Measurements from ENCODE around the gene SCTR. TPM values are rescaled to one million over a fixed set of nuclear protein-coding genes. Genes with fewer than 3 reads are reported as not detected.

Gene SCTR
- total RNA-seq, 2 experiments from 2014 or later: not detected

DNA sequence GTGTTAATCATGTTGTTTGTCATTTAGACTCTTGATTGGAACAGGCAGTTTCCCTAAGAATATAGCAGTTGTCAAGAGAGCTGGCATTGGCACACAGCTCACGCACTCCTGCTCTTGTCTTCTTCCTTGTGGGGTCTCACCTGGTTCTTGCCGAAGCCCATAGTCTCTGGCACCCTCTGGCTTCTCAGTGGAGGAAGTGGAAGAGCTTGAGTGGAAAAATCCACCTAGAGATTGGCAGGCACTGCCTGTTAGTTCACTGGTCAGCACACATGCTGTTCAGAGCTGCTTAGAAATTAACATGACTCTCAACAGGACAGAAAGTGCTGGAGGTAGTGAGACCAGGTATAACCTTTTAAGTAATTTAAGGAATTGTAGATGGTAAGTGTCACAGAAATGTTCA lies 28.3 kb downstream of the SCTR start:
- H3K4me3 Mint-ChIP-seq: no peak overlapping the region
- intact Hi-C loops (cut with micrococcal nuclease): no loop called here
- no peak for DNase-seq
- H3K36me3 Mint-ChIP-seq (ENCODE audit: low read depth): no peaks in the 10 kb centered on the region
- POLR2A ChIA-PET: no interaction called here
- no peak for ATAC-seq
- TF ChIP-seq, protein P1, sequence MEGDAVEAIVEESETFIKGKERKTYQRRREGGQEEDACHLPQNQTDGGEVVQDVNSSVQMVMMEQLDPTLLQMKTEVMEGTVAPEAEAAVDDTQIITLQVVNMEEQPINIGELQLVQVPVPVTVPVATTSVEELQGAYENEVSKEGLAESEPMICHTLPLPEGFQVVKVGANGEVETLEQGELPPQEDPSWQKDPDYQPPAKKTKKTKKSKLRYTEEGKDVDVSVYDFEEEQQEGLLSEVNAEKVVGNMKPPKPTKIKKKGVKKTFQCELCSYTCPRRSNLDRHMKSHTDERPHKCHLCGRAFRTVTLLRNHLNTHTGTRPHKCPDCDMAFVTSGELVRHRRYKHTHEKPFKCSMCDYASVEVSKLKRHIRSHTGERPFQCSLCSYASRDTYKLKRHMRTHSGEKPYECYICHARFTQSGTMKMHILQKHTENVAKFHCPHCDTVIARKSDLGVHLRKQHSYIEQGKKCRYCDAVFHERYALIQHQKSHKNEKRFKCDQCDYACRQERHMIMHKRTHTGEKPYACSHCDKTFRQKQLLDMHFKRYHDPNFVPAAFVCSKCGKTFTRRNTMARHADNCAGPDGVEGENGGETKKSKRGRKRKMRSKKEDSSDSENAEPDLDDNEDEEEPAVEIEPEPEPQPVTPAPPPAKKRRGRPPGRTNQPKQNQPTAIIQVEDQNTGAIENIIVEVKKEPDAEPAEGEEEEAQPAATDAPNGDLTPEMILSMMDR (IDR thresholded peaks at IDR 0.05): no peak
- peaks cover 6% of the 10 kb centered on the region for H3K27me3 Mint-ChIP-seq
- no peaks in the 10 kb centered on the region for H3K4me1 Mint-ChIP-seq (ENCODE audit: low read depth)
- no peak overlapping the region for H3K27ac Mint-ChIP-seq
- peaks cover 11% of the 10 kb centered on the region for H3K9me3 Mint-ChIP-seq
- CTCF ChIA-PET: interaction anchor here (2.3 kb wide), 1 partner anchor 20 kb away, joined by 6 read pairs; no protein-coding TSS in a partner anchor

DNA sequence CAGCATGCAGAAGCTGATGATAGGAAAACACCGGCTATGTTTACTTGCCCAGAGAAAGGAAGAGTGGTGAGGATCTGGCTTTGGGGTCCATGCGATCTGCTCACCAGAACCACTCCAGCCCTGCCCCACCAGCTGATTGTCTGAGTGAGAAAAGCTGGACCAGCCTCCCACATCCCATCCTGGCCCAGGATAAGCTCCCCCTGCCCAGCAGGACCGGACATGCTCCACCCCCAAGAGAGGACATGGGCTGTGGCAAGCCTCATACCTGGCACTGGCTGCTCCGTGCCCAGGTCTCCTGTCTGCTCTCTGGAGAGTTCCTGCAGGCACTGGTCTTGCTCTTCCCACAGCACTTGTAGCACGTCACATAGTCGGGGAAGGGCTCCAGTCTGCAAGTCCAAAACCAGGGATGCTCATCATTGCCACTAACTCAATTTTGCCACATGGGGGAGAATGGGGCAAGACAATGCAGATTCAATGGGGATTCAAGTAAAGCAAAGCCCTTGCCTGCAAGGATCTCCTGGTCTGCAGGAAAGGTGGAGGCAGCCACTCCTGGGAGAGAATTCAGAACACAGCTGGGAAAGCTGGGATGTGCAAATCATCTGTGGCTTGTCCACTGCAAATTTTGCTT lies 30.0 kb downstream of the SCTR start:
- DNase-seq (no peak), ATAC-seq (no peak)
- Mint-ChIP-seq H3K4me3 (no peak overlapping the region), H3K9me3 (peaks cover 2% of the 10 kb centered on the region), H3K4me1 (ENCODE audit: low read depth) (no peaks in the 10 kb centered on the region), H3K27ac (no peak overlapping the region), H3K36me3 (ENCODE audit: low read depth) (no peaks in the 10 kb centered on the region), H3K27me3 (peaks cover 4% of the 10 kb centered on the region)
- ChIA-PET CTCF (no interaction called here), POLR2A (interaction anchor here (0.5 kb wide), 1 partner anchor 1433 kb away, joined by 3 read pairs; no protein-coding TSS in a partner anchor)
- TF ChIP-seq, protein P1 (IDR thresholded peaks at IDR 0.05): no peak
- intact Hi-C loops (cut with micrococcal nuclease): no loop called here

DNA sequence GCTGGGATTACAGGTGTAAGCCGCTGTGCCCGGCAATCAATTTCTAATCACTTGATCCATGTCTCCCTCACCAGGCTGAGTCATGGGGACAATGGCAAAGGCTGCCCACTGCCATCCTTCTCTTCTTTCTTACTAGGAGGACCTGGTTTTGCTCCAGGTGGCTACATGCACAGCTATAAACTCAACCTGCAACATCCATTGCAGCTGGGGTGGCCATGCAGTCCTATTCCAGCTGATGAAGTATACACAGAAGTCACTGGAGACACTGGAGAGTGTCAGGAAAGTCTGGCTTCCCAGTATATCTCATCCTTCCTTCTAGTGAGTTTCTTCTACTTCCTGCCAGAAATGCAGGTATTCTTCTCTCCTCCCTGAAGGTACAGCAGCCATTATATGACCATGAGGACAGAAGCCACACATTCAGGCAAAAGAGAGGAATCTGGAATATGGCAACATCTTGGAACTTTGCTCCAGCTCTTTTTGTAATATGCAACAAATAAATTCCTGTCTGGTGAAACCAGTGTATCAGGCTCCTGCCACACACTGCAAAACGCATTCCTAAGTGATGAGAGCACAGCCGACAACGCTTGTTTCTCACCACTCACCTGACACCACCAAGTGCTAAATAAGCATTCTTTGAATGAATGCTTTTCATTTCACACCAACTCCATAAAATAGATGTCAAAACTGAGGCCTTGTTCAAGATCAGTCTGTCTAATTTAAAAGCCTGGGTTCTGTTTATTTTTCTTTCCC lies 32.3 kb downstream of the SCTR start:
- no peaks in the 10 kb centered on the region for H3K36me3 Mint-ChIP-seq (ENCODE audit: low read depth)
- CTCF ChIA-PET: no interaction called here

DNA sequence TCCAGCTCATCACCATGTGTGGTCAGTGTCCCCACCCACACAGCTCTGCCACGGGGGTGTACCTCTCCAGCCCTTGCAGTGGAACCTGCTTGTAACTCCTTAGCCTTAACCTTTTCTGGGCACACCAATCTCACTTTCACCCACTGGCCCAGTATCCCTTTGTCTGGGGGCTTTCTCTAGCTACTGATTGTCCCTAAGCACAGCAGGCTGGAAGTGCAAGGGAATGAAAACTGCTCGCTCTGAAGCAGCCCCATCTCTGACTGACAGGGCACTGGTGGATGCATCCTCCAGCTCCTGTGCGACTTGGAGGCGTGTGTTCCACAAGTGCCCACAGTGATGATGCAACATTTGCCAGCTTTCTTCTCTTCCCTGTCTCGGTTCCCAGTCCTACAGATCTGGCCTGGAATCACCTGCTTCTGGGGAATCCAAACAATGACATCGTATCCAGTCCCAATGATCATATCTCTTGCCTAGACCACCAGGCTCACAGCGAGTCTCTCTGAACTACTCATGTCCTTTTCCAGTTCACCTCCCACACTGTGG lies 33.6 kb downstream of the SCTR start:
- ATAC-seq (no peak), DNase-seq (no peak)
- POLR2A ChIA-PET: no interaction called here
- H3K4me1 Mint-ChIP-seq (ENCODE audit: low read depth): no peaks in the 10 kb centered on the region
- CTCF ChIA-PET: interaction anchor here (1.4 kb wide), 1 partner anchor 13 kb away, joined by 3 read pairs; no protein-coding TSS in a partner anchor
- H3K4me3 Mint-ChIP-seq: no peak overlapping the region
- H3K36me3 Mint-ChIP-seq (ENCODE audit: low read depth): no peaks in the 10 kb centered on the region
- H3K9me3 Mint-ChIP-seq: no peaks in the 10 kb centered on the region
- TF ChIP-seq, protein P1 (IDR thresholded peaks at IDR 0.05): no peak
- intact Hi-C loops (cut with micrococcal nuclease): no loop called here
- peaks cover 4% of the 10 kb centered on the region for H3K27me3 Mint-ChIP-seq
- no peak overlapping the region for H3K27ac Mint-ChIP-seq

More for the DNA sequence above, 32.3 kb downstream of the SCTR start:
- peaks cover 4% of the 10 kb centered on the region for H3K27me3 Mint-ChIP-seq
- no peak overlapping the region for H3K4me3 Mint-ChIP-seq
- TF ChIP-seq, protein P1 (IDR thresholded peaks at IDR 0.05): no peak
- POLR2A ChIA-PET: no interaction called here
- ATAC-seq (no peak), DNase-seq (no peak)
- no peaks in the 10 kb centered on the region for H3K9me3 Mint-ChIP-seq
- no peak overlapping the region for H3K27ac Mint-ChIP-seq
- intact Hi-C loops (cut with micrococcal nuclease): no loop called here
- no peaks in the 10 kb centered on the region for H3K4me1 Mint-ChIP-seq (ENCODE audit: low read depth)

DNA sequence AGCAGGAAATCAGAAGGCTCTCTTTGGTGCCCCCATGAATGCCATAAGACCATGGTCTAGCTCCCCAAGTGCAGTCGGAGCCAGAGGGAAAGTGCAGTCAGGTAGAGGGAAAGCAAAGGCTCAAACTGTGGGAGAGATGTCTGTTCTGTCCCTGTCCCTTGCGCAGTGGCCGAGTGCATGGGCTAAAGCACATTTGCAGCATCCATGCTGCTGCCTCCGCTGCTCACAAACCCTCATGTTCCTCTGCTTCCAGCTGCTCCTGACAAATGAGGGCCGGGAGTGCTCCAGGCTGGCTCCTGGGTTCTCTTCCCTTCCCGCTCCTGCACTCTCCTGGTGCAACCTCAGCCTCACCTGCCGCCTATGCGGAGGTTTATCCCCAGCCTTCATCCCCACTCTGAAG lies 34.2 kb downstream of the SCTR start:
- H3K36me3 Mint-ChIP-seq (ENCODE audit: low read depth): no peaks in the 10 kb centered on the region
- no peaks in the 10 kb centered on the region for H3K9me3 Mint-ChIP-seq
- intact Hi-C loops (cut with micrococcal nuclease): no loop called here
- no peaks in the 10 kb centered on the region for H3K4me1 Mint-ChIP-seq (ENCODE audit: low read depth)
- no peak for ATAC-seq
- H3K27ac Mint-ChIP-seq: no peak overlapping the region
- POLR2A ChIA-PET: no interaction called here
- no peak overlapping the region for H3K4me3 Mint-ChIP-seq
- CTCF ChIA-PET: interaction anchor here (1.4 kb wide), 1 partner anchor 12 kb away, joined by 3 read pairs; no protein-coding TSS in a partner anchor
- no peak for DNase-seq
- TF ChIP-seq, protein P1 (IDR thresholded peaks at IDR 0.05): no peak
- peaks cover 4% of the 10 kb centered on the region for H3K27me3 Mint-ChIP-seq

All from activated CD8-positive, alpha-beta T cell treated with anti-CD3 and anti-CD28 coated beads for 36 hours (primary cell).